Calu3 (cell line): ENCODE data around the gene DKC1. TPM values are rescaled to one million over a fixed set of nuclear protein-coding genes. Genes with fewer than 3 reads are reported as not detected.

ENCODE experiments used
- BruUV-seq: library from RNA; stranded (reverse); fragments of 400-500 nt; replicated peaks from 2 replicates; lab custom pipeline; 2021; lab: Mats Ljungman, UMichigan
- CTCF ChIA-PET: fragments of 300-600 bp; sonication (Branson Sonifier 250); formaldehyde crosslinking; loops from one replicate; lab custom pipeline; 2022; ENCODE audit warnings: antibody characterized with exemption; lab: Charles Lee
- DNase-seq: peaks from one replicate; pipeline ENCODE4 v3.0.0; 2022
- H3K27ac Mint-ChIP-seq: one replicate; pipeline ENCODE4 v1.8.0; 2022; ENCODE audit warnings: mixed read lengths; ENCODE audit not compliant: unreplicated experiment
- H3K27me3 Mint-ChIP-seq: one replicate; pipeline ENCODE4 v1.8.0; 2022; ENCODE audit warnings: mixed read lengths; ENCODE audit not compliant: unreplicated experiment
- H3K36me3 Mint-ChIP-seq: one replicate; pipeline ENCODE4 v1.8.0; 2022; ENCODE audit warnings: mild to moderate bottlenecking, moderate library complexity, mixed read lengths; ENCODE audit not compliant: insufficient read depth, unreplicated experiment
- H3K4me1 Mint-ChIP-seq: one replicate; pipeline ENCODE4 v1.8.0; 2022; ENCODE audit warnings: mild to moderate bottlenecking, low read depth, mixed read lengths; ENCODE audit not compliant: unreplicated experiment
- H3K4me3 Mint-ChIP-seq: one replicate; pipeline ENCODE4 v1.8.0; 2022; ENCODE audit warnings: mild to moderate bottlenecking, low read depth, moderate library complexity, mixed read lengths; ENCODE audit not compliant: unreplicated experiment
- H3K9me3 Mint-ChIP-seq: one replicate; pipeline ENCODE4 v1.8.0; 2022; ENCODE audit warnings: low read depth, mixed read lengths; ENCODE audit not compliant: unreplicated experiment
- CTCF ChIP-seq: fragments of 200-600 bp; IDR thresholded peaks from one replicate; pipeline ENCODE4 v1.8.0; 2022; ENCODE audit warnings: antibody characterized with exemption; ENCODE audit not compliant: unreplicated experiment
- intact Hi-C: fragments of 100-400 bp; cut with micrococcal nuclease; formaldehyde crosslinking; loops from one replicate; pipeline ENCODE4 v1.10.0; 2022; ENCODE audit not compliant: unreplicated experiment
- total RNA-seq: library from RNA; stranded (reverse); gene quantifications from 2 replicates; pipeline ENCODE4 v1.2.3, GENCODE V29; 2022

DKC1 gene
- total RNA-seq, 1 experiment from 2014 or later = 112 TPM

- CTCF ChIA-PET = no interaction called here
- Mint-ChIP-seq H3K4me1 (peaks cover 43% of the 10 kb centered on the region), H3K27ac (no peak overlapping the region), H3K9me3 (no peaks in the 10 kb centered on the region), H3K27me3 (peaks cover 44% of the 10 kb centered on the region), H3K36me3 (peaks cover 8% of the 10 kb centered on the region), H3K4me3 (no peak overlapping the region)
- no TSS peak for BruUV-seq
- TF ChIP-seq CTCF = no peak
- intact Hi-C loops = no loop called here
- no peak for DNase-seq
Measured at GRCh38 chrX:154800478-154801210, 38.0 kb downstream of the DKC1 start.

- no TSS peak for BruUV-seq
- H3K36me3 Mint-ChIP-seq = peaks cover 9% of the 10 kb centered on the region
- no peak for DNase-seq
- no peak for TF ChIP-seq CTCF
- intact Hi-C loops = no loop called here
- H3K27ac Mint-ChIP-seq = no peak overlapping the region
- H3K4me3 Mint-ChIP-seq = no peak overlapping the region
- peaks cover 51% of the 10 kb centered on the region for H3K27me3 Mint-ChIP-seq
- CTCF ChIA-PET = no interaction called here
- no peaks in the 10 kb centered on the region for H3K9me3 Mint-ChIP-seq
- H3K4me1 Mint-ChIP-seq = peaks cover 29% of the 10 kb centered on the region
Measured at GRCh38 chrX:154802947-154803346, 40.3 kb downstream of the DKC1 start.

GRCh38 chrX:154804261-154804956, 41.7 kb downstream of the DKC1 start:
- H3K4me1 Mint-ChIP-seq = peaks cover 24% of the 10 kb centered on the region
- CTCF ChIA-PET = no interaction called here
- TF ChIP-seq CTCF = no peak
- no peaks in the 10 kb centered on the region for H3K9me3 Mint-ChIP-seq
- intact Hi-C loops = no loop called here
- H3K36me3 Mint-ChIP-seq = peaks cover 9% of the 10 kb centered on the region
- no TSS peak for BruUV-seq
- H3K4me3 Mint-ChIP-seq = peak overlapping the region; percentile 83
- H3K27ac Mint-ChIP-seq = no peak overlapping the region
- DNase-seq = no peak
- H3K27me3 Mint-ChIP-seq = peaks cover 61% of the 10 kb centered on the region

GRCh38 chrX:154804957-154805695, 42.5 kb downstream of the DKC1 start, which contains the start of gene MPP1:
TSS of gene MPP1 (minus strand) at chrX:154805485. CDS start at chrX:154805373, 112 bp downstream.
- Mint-ChIP-seq H3K27me3 (peaks cover 61% of the 10 kb centered on the region), H3K9me3 (no peaks in the 10 kb centered on the region), H3K4me1 (peaks cover 17% of the 10 kb centered on the region), H3K36me3 (peaks cover 9% of the 10 kb centered on the region), H3K4me3 (peak within 1 kb of the TSS; percentile 83), H3K27ac (no peak within 1 kb of the TSS)
- peak; percentile 77 for DNase-seq
- CTCF ChIA-PET = interaction anchor here (0.5 to 0.8 kb wide), 2 partner anchors 42 to 807 kb away, joined by 3 to 4 read pairs; partner anchors contain the start of genes DKC1 and SPRY3
- intact Hi-C loops = no loop called here
- TF ChIP-seq CTCF = no peak
- no TSS peak for BruUV-seq
